H1 (cell line): ENCODE measurements around the gene TMEM116.

ENCODE experiments used
- CBX8 ChIP-seq: fragments of 300-800, 300-1000 bp; sonication (generic); IDR thresholded peaks from 2 replicates; pipeline ENCODE4 v1.7.1; 2016; ENCODE audit warnings: low read depth, low read length, borderline replicate concordance
- CEBPB ChIP-seq: IDR thresholded peaks from 2 replicates; pipeline ENCODE4 v1.6.1; 2012; ENCODE audit warnings: low read depth, low read length
- EZH2 ChIP-seq: fragments of 200-600 bp; sonication (generic); IDR thresholded peaks from 2 replicates; pipeline ENCODE4 v1.7.1; 2012; ENCODE audit warnings: low read depth, mild to moderate bottlenecking, moderate library complexity, low read length, inconsistent platforms; ENCODE audit not compliant: severe bottlenecking
- NANOG ChIP-seq: IDR thresholded peaks from 2 replicates; pipeline ENCODE4 v1.6.1; 2011; ENCODE audit warnings: low read length, low read depth, mild to moderate bottlenecking, inconsistent platforms; ENCODE audit not compliant: insufficient read depth, poor library complexity, severe bottlenecking
- POLR2AphosphoS5 ChIP-seq: IDR thresholded peaks from 2 replicates; pipeline ENCODE4 v1.6.1; 2011; ENCODE audit warnings: low read depth, low read length
- RNF2 ChIP-seq: fragments of 200-900, 300-1000 bp; sonication (generic); IDR thresholded peaks from 2 replicates; pipeline ENCODE4 v1.7.1; 2016; ENCODE audit warnings: borderline replicate concordance, low read depth, mild to moderate bottlenecking, antibody characterized with exemption, low read length; ENCODE audit not compliant: poor library complexity, severe bottlenecking; ENCODE audit errors: missing control alignments
- SRF ChIP-seq: IDR thresholded peaks from 2 replicates; pipeline ENCODE4 v1.6.1; 2011; ENCODE audit warnings: mild to moderate bottlenecking, low read depth, low read length, moderate library complexity
- TCF12 ChIP-seq: IDR thresholded peaks from 2 replicates; pipeline ENCODE4 v1.6.1; 2011; ENCODE audit warnings: low read depth, mild to moderate bottlenecking, low read length
- YY1 ChIP-seq: IDR thresholded peaks from 2 replicates; pipeline ENCODE4 v1.6.1; 2011; ENCODE audit warnings: low read depth, mild to moderate bottlenecking, low read length
- TF ChIP-seq, protein P1 (sequence below), 3 experiments: IDR thresholded peaks; 1 replicate in 2 of 3; 2 replicates in 1 of 3; pipeline versions ENCODE4 v1.5.1 to v1.6.1; 2011; ENCODE audit warnings: low read length in 3 of 3, mild to moderate bottlenecking in 3 of 3, inconsistent platforms in 2 of 3, low read depth in 1 of 3, moderate library complexity in 1 of 3; ENCODE audit not compliant: insufficient read depth in 1 of 3; ENCODE audit errors: control extremely low read depth in 1 of 3

DNA sequence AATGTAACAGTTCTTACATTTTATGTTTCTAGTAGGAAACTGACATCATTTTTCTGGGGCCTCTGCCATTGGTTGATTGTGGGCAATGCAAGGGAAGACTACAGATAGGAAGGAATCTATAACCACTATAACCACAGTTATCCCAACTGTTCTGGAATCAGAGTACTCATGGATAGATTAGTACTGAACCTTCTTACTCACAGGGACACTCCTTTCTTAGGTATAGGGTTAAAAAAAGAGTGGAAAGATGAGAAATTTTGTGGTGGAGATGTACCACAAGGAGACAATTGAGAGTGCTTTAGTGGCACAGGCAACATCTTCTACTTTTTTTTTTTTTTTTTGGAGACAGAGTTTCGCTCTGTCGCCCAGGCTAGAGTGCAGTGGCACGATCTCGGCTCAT lies 21.0 kb downstream of the TMEM116 start:
- TF ChIP-seq, protein P1, sequence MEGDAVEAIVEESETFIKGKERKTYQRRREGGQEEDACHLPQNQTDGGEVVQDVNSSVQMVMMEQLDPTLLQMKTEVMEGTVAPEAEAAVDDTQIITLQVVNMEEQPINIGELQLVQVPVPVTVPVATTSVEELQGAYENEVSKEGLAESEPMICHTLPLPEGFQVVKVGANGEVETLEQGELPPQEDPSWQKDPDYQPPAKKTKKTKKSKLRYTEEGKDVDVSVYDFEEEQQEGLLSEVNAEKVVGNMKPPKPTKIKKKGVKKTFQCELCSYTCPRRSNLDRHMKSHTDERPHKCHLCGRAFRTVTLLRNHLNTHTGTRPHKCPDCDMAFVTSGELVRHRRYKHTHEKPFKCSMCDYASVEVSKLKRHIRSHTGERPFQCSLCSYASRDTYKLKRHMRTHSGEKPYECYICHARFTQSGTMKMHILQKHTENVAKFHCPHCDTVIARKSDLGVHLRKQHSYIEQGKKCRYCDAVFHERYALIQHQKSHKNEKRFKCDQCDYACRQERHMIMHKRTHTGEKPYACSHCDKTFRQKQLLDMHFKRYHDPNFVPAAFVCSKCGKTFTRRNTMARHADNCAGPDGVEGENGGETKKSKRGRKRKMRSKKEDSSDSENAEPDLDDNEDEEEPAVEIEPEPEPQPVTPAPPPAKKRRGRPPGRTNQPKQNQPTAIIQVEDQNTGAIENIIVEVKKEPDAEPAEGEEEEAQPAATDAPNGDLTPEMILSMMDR (IDR thresholded peaks at IDR 0.05; ENCODE audit: control extremely low read depth in 1 of 3, insufficient read depth in 1 of 3, low read depth in 1 of 3, low read length in 3 of 3), result no peak
- no peak for TF ChIP-seq SRF
- no peak for TF ChIP-seq NANOG
- no peak for TF ChIP-seq CBX8
- TF ChIP-seq RNF2, result no peak
- no peak for TF ChIP-seq YY1
- TF ChIP-seq CEBPB, result no peak
- no peak for TF ChIP-seq POLR2AphosphoS5
- TF ChIP-seq TCF12, result no peak
- TF ChIP-seq EZH2, result no peak
